ENCODE measurements around the gene MED8.

MED8 gene, protein sequence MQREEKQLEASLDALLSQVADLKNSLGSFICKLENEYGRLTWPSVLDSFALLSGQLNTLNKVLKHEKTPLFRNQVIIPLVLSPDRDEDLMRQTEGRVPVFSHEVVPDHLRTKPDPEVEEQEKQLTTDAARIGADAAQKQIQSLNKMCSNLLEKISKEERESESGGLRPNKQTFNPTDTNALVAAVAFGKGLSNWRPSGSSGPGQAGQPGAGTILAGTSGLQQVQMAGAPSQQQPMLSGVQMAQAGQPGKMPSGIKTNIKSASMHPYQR

GRCh38 chr1:43389326-43390313, at the start of gene MED8, which contains the start of gene SZT2:
TSS of gene MED8 (minus strand) at chr1:43389800. CDS start at chr1:43389764, 36 bp downstream.
TSS of gene SZT2 (plus strand) at chr1:43389899. CDS start at chr1:43389969, 70 bp downstream.
- peak; percentile 97 for DNase-seq (ENCODE audit: low spot score)

DNA sequence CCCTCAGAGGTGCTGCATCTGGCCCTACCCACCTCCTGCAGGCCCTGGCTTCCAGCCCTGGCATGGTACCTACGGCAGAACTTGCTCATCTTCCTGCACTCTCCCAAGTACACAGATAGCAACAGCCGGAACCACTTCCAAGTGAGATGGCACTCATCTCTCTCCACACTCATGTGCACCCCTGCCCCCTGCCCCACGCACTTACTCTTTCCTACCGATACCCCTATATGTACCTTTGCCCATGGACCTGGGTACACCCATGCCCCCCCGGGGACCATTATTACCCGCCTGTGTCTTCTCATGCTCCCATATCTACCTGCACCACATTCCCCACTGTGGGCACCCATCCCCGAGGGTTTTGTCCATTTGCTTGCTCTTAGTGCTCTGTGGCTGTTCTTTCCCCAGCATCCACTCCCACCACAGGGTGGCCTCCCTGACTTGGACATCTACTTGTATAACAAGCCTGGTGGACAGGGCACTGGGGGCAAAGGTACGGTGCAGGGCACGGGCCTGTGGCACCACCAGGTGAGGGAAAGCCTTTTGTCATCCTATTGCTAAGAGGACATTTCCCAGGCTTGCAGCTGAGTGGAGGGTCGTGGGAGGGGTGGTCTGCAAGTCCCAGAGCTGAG, 49.5 kb upstream of the MED8 start:
- DNase-seq (ENCODE audit: low spot score), result no peak

DNA sequence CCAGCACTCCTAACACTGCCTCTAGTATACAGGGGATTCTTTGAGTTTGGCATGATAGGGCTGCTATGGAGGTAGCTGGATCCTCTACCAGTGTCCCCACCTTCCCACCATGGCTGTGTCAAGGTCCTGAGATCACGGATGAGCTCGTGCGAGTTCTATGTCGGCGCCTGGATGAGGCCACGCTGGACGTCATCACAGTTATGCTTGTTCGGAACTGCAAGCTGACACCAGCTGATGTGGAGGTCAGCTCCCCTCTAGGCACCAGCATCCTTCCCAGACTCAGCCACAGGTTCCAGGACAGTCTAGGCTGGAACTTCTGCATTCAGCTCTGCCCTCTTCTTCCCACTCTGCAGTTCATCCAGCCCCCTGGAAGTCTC, 49.0 kb upstream of the MED8 start:
- no peak for DNase-seq (ENCODE audit: low spot score)

DNA sequence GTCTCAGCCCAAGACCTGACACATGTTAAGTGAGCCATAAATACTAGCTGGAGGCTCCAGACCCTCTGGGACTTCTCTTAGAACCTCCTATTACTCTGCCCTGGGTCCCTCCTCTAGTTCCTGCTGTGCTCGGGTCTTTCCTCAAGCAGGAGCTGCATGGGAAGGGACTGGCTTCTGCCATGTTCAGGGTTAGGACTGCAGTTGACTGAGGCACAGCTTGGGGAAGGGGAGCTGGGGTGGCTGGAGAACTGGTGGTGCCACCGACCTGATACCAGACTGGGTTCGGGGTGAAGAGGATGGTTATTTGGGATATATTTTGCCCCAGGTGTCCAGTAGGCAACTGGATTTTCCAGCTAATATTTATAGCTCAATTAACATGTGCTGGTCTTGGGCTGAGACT, 48.4 kb upstream of the MED8 start:
- no peak for DNase-seq (ENCODE audit: low spot score)

GRCh38 chr1:43437031-43437973, 47.7 kb upstream of the MED8 start:
- DNase-seq (ENCODE audit: low spot score), result no peak

- no peak for DNase-seq (ENCODE audit: low spot score)
These were observed 46.8 kb upstream of the MED8 start for GRCh38 chr1:43436371-43436770.

DNA sequence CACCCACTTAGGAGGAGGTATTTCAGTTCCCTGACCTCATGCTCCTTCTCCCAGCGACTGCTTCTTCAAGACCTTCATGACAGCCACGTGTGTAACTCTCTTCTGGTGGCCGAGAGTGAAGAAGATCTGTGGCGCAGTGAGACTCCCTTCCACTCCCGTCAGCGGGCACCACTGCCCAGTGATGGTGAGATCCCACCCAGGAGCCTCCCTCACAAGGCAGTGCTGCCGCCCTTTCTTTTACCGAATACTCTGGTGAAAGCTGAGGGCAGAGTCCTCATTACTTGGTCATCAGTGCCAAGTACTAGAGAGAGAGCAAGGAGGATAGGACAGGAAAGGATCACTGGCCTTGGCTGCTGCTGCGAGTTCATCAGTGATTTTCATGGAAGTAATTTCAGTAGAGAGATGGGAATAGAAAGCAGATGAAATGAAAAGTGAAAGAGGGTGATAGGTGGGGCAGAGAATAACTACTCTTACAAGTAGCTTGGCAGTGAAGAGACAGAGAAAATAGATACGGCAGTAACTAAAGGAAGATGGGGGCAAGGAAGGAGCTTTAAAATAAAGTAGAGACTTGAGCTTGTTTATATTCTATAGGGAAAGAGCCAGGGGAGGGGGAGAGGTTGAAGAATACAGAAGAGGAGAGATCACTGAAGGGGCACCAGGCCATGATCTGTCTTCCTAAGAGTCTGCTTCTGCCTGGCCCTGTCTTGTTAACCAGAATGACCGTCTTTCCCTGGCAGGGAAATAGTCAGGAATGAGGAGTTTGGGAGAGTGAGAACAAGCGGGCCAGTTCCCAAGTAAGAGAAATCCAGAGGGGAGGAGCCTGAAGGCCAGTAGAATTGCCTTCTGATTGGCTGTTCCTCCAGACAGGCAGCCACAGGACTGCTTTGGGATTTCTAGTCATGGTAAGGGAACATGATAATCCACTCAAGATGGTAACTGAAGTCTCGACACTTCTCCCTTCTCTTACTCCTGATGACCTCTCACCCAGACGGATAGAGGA, 45.8 kb upstream of the MED8 start:
- DNase-seq (ENCODE audit: low spot score), result peak; percentile 91

DNA sequence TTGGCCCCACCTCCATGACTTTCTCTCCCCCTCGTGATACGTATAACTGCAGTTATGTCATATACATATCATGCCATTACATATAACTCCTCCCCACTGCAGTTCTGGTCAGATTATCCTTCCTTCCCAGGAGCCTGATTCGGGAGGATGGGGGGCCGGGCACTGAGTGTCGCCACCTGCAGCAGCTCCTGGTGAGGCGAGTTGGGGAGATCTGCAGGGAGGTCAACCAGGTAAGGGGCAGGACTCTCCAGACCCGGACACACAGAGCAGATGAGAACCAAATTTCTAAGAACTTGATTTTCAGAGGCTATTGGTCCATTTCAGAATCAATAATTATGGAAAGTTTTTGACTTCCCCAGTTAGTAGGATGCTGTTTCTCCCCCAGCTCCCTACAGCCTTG, 44.7 kb upstream of the MED8 start:
- no peak for DNase-seq (ENCODE audit: low spot score)

DNA sequence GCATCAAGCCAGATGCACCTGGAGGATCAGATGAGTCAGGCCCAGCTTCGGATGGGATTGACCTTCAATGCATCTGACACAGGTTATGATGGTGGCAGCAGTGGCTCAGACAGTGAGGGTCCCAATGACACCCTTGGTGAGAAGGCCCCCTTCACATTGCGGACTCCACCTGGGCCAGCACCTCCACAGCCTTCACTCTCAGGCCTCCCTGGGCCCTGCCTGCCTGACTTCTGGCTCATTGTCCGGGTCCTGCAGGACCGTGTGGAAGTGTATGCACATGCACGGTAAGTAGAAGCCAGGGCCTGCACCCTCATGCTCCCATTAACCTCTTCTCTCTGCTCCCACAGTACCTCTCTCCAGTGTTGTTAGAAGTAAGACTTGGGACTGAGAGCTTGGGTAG, 43.3 kb upstream of the MED8 start:
- no peak for DNase-seq (ENCODE audit: low spot score)

DNA sequence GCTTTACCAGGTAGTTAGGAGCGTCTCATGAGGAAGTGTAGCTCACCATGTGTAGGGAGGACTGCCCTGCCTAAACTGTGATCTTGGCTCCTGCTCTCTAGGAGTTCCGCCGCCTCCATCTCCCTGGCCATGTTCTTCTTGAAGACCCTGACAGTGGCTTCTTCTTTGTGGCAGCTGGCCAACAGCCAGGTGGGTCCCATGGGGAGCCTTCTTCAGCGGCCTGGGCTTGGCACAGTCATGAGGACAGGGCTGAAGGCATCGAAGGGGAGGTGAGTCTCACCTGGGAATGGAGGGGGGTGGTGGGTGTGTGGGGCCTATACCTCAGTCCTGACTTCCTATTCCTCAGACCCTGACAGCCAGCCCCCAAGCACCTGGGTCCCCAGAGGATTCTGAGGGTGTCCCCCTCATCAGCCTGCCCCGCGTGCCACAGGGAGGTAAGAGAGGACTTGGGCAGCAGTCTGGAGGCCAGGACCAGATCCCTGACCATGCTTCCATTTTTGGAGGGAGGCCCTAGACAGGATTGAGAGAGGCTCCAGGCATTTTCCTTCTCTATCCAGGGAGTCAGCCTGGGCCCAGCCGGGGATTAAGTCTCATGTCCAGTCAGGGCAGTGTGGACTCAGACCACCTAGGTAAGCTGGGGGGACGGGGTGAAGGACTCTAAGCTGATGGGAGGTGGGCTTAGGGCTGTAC, 42.7 kb upstream of the MED8 start:
- DNase-seq (ENCODE audit: low spot score), result no peak

DNA sequence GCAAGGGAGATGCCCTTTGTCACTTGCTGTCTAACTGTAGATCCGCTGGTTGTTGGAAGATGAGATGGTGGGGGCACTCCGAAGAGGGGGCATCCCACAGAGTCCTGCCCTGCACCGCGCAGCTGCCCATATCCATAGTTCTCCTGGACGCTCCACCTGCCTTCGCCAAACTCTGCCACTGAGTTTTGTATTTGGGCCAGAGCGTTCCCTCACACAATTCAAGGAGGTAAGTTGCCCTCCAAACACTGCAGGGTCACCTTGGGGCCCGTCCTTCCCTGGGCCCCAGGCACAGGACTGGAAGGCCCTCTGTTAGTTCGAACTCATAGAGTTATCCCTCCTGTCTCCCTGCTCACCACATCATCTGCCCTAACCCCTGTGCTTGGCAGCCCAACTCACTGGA, 42.1 kb upstream of the MED8 start:
- no peak for DNase-seq (ENCODE audit: low spot score)

- DNase-seq (ENCODE audit: low spot score), result no peak
These were observed 41.2 kb upstream of the MED8 start for GRCh38 chr1:43430831-43431230.

DNA sequence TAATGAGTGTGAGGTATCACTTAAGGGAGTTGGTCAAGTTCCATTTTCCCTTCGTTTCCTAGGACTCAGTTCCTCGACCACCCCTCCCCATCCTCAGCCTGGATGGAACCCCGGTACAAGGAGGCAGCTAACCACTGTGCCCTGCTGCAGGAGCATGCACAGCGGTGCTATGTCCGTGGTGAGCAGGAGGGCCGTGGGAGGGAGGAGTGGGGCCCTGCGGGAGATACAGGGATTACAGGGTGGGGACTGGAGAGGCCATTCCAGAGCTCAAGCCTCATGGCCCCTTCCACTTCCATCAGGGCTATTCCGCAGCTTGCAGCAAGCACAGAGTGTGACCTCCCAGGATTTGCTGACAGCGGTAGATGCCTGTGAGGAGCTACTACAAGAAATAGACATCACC, 38.3 kb upstream of the MED8 start:
- no peak for DNase-seq (ENCODE audit: low spot score)

DNA sequence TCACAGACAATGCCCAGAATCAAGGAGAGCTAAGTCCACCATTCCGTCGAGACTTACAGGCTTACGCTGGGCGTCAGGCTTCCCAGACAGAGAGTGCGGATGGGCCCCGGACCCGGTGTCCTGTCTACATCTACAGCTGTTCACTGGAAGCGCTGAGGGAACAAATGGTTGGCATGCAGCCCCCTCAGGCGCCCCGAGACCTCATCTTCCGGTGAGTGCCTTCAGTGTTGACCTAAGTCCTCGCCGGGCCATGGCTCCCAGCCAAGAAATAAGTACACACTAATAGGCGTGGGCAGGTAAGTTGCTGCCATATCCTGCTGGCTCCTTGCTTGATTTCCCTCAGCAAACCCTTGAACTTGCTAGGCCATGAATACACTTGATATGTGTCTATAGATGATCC, 37.9 kb upstream of the MED8 start:
- DNase-seq (ENCODE audit: low spot score), result no peak

- DNase-seq (ENCODE audit: low spot score), result no peak
These were observed 36.6 kb upstream of the MED8 start for GRCh38 chr1:43426221-43426620.

GRCh38 chr1:43425045-43425444, 35.4 kb upstream of the MED8 start:
- no peak for DNase-seq (ENCODE audit: low spot score)

DNA sequence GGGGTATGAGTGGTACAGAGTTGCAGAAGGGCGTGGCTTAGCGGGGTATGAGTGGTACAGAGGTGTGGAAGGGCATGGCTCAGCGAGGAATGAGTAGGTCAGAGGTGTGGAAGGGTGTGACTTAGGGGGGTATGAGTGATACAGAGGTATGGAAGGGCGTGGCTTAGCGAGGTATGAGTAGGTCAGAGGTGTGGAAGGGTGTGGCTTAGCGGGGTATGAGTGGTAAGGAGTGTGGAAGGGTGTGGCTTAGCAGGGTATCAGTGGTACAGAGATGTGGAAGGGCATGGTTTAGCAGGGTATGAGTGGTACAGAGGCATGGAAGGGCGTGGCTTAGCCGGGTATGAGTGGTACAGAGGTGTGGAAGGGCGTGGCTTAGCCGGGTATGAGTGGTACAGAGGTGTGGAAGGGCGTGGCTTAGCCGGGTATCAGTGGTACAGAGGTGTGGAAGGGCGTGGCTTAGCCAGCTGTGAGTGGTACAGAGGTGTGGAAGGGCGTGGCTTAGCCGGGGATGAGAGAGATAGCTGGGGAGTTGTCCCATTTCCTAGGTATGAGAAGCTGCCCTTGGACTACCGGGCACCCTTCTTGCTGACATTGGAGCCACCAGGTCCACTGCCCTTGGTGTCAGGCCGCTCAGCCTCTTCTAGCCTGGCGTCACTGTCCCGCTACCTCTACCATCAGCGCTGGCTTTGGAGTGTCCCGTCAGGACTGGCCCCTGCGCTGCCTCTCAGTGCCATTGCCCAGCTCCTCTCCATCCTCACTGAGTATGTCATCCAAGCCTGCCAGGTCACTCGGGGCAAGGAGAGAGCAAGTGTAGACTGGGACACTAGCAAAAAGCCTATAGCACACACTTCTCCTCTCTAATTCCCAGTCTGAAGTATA, 34.3 kb upstream of the MED8 start:
- no peak for DNase-seq (ENCODE audit: low spot score)

GRCh38 chr1:43422995-43423671, 33.5 kb upstream of the MED8 start:
- DNase-seq (ENCODE audit: low spot score), result no peak

Measured in GM03348 (cell line).